ENCODE data around the gene SOX9.
A peak's percentile ranks its signal among the peaks of the same experiment; 100 is the strongest.

DNA sequence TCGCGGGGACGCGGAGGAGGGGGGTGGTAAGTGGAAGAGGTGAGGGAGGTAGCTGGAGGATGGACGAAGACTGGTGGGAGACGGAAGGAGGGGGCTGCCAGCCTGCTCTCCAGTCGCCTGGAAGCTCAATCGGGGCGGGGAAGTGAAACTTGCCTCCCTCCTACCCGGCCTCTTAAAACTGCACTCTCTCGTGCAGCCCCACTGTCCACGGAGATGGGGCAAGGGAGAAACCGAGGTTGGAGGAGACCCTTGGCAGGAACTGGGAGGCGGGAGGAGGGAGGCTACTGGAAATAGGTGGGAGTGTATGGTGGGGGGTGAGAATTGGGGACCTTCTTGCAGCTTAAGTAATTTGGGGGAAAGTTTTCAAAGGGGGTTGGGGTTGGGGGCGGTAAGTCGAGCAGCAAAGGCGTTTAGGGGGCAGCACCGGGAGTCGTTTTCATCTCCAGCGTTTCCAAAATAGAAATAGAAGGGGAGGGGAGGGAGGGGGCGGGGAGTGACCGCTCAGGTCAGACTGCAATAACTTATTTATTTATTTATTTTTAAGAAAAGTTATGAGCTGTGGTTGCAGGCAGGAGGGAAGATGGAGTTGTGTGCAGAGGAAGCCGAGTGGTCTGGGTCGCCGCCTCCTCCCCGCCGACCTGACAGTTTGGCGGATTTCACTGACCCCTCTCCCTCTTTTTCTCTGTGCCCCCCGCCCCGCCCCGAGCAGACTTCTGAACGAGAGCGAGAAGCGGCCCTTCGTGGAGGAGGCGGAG, 1.4 kb downstream of the SOX9 start:
- TF ChIP-seq CTCF (conservative IDR thresholded peaks at IDR 0.05) (0 out of 2 replicates have a peak, but pooled peaks have one; percentile 9), EZH2 (IDR thresholded peaks at IDR 0.05; ENCODE audit: low read depth) (no peak)

Measured in PC-9 (cell line).